Activated T-helper 1 cell treated with anti-CD3 and anti-CD28 coated beads, Interleukin-12 subunit alpha, Interleukin-12 subunit beta, Interleukin-2, Interleukin-4 antibody, amounts not matched to agents 30 ng/mL and 10 ng/mL and 1 ng/mL, durations not matched to agents 14 hours and 24 hours and 36 hours (primary cell): ENCODE results near the gene PRSS58. TPM values are rescaled to one million over a fixed set of nuclear protein-coding genes. Genes with fewer than 3 reads are reported as not detected.

ENCODE experiments used
- DNase-seq: peaks from one replicate; pipeline ENCODE4 v3.0.0; 2021; ENCODE audit warnings: low spot score
- H3K27ac Mint-ChIP-seq: one replicate; pipeline ENCODE4 v1.8.0; 2021; ENCODE audit warnings: mild to moderate bottlenecking, mixed read lengths
- H3K27me3 Mint-ChIP-seq: one replicate; pipeline ENCODE4 v1.8.0; 2022; ENCODE audit warnings: mild to moderate bottlenecking, moderate library complexity, mixed read lengths; ENCODE audit not compliant: insufficient read depth
- H3K36me3 Mint-ChIP-seq: one replicate; pipeline ENCODE4 v1.8.0; 2021; ENCODE audit warnings: low read depth, mixed read lengths
- H3K4me1 Mint-ChIP-seq: one replicate; pipeline ENCODE4 v1.8.0; 2021; ENCODE audit warnings: low read depth, mixed read lengths
- H3K4me3 Mint-ChIP-seq: one replicate; pipeline ENCODE4 v1.8.0; 2021; ENCODE audit warnings: mild to moderate bottlenecking, moderate library complexity, mixed read lengths
- H3K9me3 Mint-ChIP-seq: one replicate; pipeline ENCODE4 v1.8.0; 2021; ENCODE audit warnings: mixed read lengths
- intact Hi-C: fragments of 100-400 bp; cut with micrococcal nuclease; formaldehyde crosslinking; loops from one replicate; pipeline ENCODE4 v1.15.1; 2024
- total RNA-seq: library from RNA; stranded (reverse); gene quantifications from 2 replicates; pipeline ENCODE4 v1.2.3, GENCODE V29; 2022

Gene PRSS58
- total RNA-seq, 1 donor from 2014 or later: not detected

DNA sequence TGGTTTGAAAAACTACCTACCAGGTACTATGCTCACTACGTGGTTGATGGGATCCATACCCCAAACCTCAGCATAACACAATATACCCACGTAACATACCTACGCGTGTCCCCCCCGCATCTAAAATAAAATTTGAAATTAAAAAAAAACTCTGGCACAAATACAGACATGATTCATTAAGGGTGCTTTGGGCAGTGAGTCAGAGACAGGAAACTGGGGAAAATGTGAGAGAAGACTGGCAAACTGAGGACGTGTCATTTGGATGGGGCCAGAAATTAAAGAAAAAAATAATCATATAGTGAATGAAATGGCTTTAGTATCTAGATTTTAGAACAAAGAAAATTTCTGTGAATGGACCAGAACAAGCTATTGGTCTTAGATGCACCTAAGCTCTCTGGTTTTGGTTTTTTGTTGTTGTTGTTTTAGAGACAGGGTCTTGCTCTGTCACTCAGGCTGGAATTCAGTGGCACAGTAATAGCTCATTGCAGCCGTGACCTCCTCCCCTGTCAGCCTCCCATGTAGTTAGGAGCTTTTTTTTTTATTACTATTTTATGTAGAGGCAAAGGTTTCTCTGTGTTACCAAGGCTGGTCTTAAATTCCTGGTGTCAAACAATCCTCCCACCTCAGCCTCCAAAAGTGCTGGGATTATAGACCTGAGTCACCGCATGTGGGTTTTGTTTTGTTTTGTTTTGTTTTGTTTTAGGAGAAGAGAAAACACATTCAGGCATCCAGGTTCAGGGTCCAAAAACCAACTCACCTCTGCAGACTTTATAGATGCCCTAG is 5.9 kb upstream of the PRSS58 start:
- H3K4me3 Mint-ChIP-seq: no peak overlapping the region
- no peaks in the 10 kb centered on the region for H3K4me1 Mint-ChIP-seq
- intact Hi-C loops: no loop called here
- no peaks in the 10 kb centered on the region for H3K27me3 Mint-ChIP-seq
- DNase-seq: no peak
- H3K27ac Mint-ChIP-seq: no peak overlapping the region
- H3K36me3 Mint-ChIP-seq: no peaks in the 10 kb centered on the region
- H3K9me3 Mint-ChIP-seq: no peaks in the 10 kb centered on the region

DNA sequence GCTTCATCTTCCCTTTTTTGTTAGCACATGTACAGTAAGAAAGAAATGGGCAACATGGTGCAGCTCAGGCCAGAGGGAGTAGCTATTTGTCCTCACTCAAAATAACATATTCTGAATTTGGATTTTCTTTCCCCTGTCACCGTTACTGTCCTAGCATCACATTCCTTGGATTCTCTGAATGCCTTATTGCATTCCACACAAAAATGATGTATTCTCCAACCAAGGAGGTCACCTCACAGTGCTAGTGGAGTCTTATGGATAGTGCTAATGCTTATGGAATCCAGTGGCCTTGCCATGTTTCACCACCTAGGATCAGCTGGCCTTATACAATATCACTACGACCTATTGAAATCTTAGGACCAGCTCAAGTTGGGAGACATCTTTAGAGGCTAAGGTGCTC is 7.2 kb downstream of the PRSS58 start:
- Mint-ChIP-seq H3K27me3 (peaks cover 5% of the 10 kb centered on the region), H3K27ac (no peak overlapping the region), H3K36me3 (no peaks in the 10 kb centered on the region), H3K9me3 (no peaks in the 10 kb centered on the region), H3K4me3 (no peak overlapping the region), H3K4me1 (no peaks in the 10 kb centered on the region)
- intact Hi-C loops: no loop called here
- no peak for DNase-seq

DNA sequence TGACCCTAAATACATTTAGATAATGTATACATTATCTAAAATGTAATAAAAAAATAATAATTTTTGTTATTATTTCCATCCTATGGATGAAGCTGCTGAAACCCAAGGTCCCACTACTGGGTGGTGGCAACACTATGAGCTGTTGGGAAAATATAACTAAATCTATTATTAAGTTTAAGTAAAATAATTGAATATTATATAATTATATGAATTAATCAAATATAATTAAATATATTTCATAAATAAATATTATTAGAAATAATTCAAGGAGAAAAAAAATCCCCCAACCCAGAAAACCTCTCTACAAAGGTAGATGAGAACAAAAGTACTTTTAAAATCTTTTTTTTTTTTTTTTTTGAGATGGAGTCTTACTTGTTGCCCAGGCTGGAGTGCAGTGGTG is 7.9 kb downstream of the PRSS58 start:
- no peak for DNase-seq
- H3K9me3 Mint-ChIP-seq: no peaks in the 10 kb centered on the region
- H3K4me3 Mint-ChIP-seq: no peak overlapping the region
- H3K27me3 Mint-ChIP-seq: peaks cover 5% of the 10 kb centered on the region
- H3K4me1 Mint-ChIP-seq: no peaks in the 10 kb centered on the region
- H3K27ac Mint-ChIP-seq: no peak overlapping the region
- no peaks in the 10 kb centered on the region for H3K36me3 Mint-ChIP-seq
- intact Hi-C loops: no loop called here

DNA sequence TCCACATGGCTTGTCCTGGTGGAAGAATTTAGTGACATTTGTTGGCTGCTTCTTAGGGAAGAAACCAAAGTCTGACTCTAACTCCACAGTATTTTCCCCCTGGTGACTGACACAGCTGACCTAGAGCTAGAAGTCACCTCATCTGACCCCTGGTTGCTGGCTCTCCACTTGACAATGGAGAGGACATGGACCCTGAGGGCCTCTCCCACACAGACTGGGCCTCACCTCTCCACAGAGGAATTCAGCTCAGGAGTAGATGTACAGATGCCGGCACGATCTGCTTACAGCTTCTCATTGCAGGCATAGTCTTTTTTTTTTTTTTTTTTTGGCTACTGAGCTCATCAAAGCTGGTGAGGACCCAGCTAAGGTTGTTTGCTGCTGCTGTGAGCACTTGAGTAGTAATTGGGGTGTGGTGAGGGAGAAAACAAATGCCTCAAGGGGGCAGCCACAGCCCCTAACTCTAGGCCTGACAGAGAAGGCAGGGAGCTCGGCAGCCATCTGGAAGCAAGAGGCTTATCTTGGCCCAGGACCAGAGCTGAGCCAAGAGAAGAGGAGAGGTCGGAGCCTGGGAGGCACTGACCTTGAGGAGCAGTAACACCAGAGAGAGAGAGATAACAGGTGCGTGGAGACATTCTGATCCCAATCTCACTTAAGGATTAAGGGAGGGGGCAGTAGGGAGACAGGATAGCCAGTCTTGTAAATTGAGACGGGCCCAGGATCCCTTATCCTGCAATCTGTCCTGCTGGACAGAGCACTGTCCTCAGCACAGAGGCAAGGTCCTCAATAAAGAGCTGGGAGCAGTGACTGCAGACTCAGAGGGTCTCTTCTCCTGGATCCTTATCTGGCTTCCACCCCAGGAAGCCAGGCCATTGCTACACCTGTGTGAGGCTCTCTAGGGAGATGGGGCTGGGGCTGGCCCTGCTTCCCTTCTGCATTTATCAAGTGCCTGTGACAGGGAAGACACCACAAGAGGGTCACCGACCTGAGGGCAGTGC is 9.4 kb downstream of the PRSS58 start:
- H3K27me3 Mint-ChIP-seq: peaks cover 5% of the 10 kb centered on the region
- H3K36me3 Mint-ChIP-seq: no peaks in the 10 kb centered on the region
- no peak for DNase-seq
- no peaks in the 10 kb centered on the region for H3K9me3 Mint-ChIP-seq
- H3K4me1 Mint-ChIP-seq: no peaks in the 10 kb centered on the region
- intact Hi-C loops: no loop called here
- no peak overlapping the region for H3K27ac Mint-ChIP-seq
- no peak overlapping the region for H3K4me3 Mint-ChIP-seq

DNA sequence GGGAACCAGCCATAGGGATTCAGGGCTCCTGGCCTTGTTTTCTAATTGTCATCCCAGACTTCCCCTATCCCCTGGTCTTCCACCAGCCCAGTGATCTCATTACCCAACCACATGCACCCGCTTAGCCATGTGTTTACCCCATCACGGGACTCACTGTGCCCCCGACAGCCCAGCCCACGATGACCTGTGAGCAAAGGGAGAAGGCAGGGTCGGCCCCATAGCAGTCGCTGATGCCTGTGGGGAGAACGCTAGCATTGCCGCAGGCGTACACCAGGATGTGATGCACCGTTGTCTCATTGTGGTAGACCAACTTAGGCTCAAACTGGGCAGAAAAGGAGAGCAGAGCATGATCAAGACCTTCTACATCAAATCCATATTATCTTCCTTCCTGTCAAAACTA is 14.0 kb downstream of the PRSS58 start:
- no peaks in the 10 kb centered on the region for H3K36me3 Mint-ChIP-seq
- no peaks in the 10 kb centered on the region for H3K9me3 Mint-ChIP-seq
- peaks cover 10% of the 10 kb centered on the region for H3K27me3 Mint-ChIP-seq
- H3K4me3 Mint-ChIP-seq: no peak overlapping the region
- no peak overlapping the region for H3K27ac Mint-ChIP-seq
- H3K4me1 Mint-ChIP-seq: no peaks in the 10 kb centered on the region
- intact Hi-C loops: no loop called here
- no peak for DNase-seq

DNA sequence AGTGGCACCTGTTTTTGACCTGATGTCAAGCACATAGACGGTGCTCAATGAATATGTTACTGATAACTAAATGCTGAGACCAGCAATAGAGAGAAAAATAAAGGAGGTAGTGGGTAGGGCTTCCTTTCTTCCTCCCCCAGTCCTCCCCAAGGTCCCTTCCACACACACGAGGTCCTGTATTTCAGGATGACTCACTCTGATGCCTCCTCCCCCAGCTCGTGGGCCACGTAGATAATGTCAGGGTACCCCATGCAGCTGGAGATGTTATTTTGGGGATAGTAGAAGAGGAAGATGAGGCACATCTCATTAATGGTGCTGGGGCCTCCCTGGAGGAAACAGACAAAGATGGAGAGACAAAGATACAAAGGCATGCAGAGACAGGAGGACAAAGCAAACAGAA is 17.3 kb downstream of the PRSS58 start:
- intact Hi-C loops: no loop called here
- H3K4me1 Mint-ChIP-seq: no peaks in the 10 kb centered on the region
- DNase-seq: no peak
- no peak overlapping the region for H3K27ac Mint-ChIP-seq
- H3K36me3 Mint-ChIP-seq: no peaks in the 10 kb centered on the region
- H3K27me3 Mint-ChIP-seq: peaks cover 6% of the 10 kb centered on the region
- H3K4me3 Mint-ChIP-seq: no peak overlapping the region
- no peaks in the 10 kb centered on the region for H3K9me3 Mint-ChIP-seq

DNA sequence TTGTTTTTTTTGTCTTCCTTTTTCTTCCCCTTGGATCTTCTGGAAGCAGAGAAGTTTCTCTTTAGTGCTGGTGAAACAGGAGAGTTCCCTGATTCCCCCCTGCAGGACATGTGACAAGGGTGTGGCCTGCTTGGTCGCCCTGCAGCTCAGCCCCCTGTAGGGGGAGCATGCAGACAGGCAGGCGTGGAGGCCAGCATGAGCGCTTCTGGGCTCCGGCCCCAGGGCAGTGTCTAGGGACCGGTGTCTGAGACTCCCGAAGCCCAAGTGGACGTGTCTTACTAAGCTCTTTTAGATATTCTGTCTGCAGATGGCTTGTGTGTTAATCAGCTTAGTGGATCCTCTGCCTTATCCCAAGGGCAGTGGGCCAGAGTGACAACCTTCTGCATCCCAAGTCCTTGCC is 26.1 kb downstream of the PRSS58 start:
- intact Hi-C loops: no loop called here
- Mint-ChIP-seq H3K9me3 (no peaks in the 10 kb centered on the region), H3K27ac (no peak overlapping the region), H3K4me3 (no peak overlapping the region), H3K4me1 (no peaks in the 10 kb centered on the region), H3K27me3 (peaks cover 8% of the 10 kb centered on the region), H3K36me3 (no peaks in the 10 kb centered on the region)
- no peak for DNase-seq

DNA sequence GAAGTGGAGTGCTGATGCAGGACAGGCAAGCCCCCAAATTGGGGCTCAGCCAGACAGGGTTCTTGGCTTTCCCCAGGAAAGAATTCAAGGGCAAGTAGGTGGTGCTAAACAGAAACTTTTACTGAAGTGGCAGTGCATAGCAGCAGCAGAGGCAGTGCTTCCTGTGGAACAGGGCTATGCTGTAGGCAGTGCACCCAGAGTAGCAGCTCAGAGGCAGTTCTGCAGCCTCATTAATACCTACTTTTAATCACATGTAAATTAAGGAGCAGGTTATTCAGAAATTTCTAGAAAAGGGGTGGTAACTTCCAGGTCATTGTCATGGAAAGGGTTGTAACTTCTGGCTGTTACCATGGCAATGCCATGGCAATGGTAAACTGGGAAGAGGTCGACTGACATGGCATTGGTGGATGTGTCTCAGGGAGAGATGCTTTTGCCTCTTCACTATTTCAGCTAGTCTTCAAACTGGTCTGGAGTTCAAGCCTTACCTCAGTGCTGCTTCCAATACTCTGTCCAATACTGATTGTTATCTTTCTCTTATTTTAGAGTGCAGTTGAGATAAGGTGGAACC is 29.2 kb downstream of the PRSS58 start:
- Mint-ChIP-seq H3K27me3 (peaks cover 8% of the 10 kb centered on the region), H3K9me3 (no peaks in the 10 kb centered on the region), H3K36me3 (no peaks in the 10 kb centered on the region), H3K27ac (no peak overlapping the region), H3K4me3 (no peak overlapping the region), H3K4me1 (no peaks in the 10 kb centered on the region)
- intact Hi-C loops: no loop called here
- DNase-seq: no peak

Other genes with a start within 250 kb of the PRSS58 start
- gene MGAM2, start 146.3 kb downstream of the PRSS58 start, total RNA-seq: not detected in 2 replicates